ENCODE results near the gene ZNF664.

Gene ZNF664

DNA sequence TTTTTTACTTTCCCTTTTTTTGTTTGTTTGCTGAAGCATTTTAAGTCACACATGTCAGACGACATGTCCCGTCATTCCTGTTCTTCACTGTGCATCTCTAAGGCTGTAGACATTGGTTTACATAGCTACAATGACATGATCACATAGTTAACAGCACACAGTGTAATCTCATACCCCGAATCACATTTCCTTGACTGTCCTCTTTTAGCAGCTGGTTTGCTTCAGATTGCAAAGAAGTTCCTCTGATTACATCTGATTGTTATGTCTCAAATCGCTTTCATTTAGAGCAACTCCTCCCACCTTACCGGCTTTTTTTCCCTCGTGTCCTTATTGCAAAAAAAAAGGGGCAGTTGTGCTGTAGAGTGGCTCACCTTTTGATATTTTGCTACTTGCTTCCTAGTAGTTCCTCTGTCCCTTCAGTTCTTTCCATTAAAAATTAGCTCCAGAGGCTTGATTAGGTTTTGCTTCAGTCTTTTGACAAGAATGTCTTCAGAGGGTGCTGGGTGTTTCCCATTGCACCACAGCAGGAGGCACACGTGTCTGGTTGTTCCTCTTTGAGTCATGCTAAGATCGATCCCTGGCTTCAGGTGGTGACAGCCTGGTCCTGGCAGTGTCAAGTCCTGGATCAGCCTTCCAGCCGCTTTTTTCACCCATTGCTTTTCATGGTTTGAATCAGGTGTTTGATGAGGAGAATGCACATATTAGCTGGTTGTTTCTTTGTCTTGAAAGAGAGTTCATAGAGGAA is 35.0 kb downstream of the ZNF664 start:
- H3K27ac ChIP-seq (ENCODE audit: low read length), result no peak overlapping the region
- H3K36me3 ChIP-seq (replicated peaks; ENCODE audit: low read depth, low read length), result peaks cover 23% of the 10 kb centered on the region

DNA sequence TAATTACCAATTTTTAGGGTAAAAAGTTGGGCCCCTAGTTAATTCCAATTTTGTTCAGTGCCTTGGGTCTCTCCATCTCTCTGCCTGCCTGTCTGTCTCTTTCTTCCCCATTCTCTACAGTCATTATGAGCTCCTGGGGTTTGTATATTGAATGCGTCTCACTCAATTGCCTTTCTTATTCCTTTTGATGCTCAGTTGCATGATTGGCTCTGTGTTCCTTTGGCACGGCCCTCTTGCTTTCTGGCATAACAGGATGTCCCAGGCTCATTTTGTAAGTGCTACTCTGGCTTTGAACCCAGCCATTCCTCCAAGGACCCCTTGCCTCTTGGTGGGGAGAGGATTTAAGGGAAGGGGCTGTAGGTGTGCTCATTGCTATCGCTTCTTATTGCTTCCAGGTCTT is 35.6 kb downstream of the ZNF664 start:
- Histone ChIP-seq H3K36me3 (replicated peaks; ENCODE audit: low read depth, low read length) (peaks cover 29% of the 10 kb centered on the region), H3K4me1 (ENCODE audit: low read length) (peaks cover 37% of the 10 kb centered on the region), H3K4me2 (ENCODE audit: low read length) (peak overlapping the region; percentile 42; the same call in 1 of the 2 replicates), H3K79me2 (ENCODE audit: low read length) (peaks cover 5% of the 10 kb centered on the region; the same call in 1 of the 2 replicates), H3K27ac (ENCODE audit: low read length) (no peak overlapping the region), H3K27me3 (ENCODE audit: low read depth, low read length) (no peaks in the 10 kb centered on the region), H3K9me3 (ENCODE audit: insufficient read depth, low read length) (no peaks in the 10 kb centered on the region), H3K9ac (ENCODE audit: low read length) (no peak overlapping the region), H4K20me1 (ENCODE audit: insufficient read depth, low read length) (peaks cover 7% of the 10 kb centered on the region; the same call in 1 of the 2 replicates), H3K4me3 (ENCODE audit: low read length) (no peak overlapping the region), H2AFZ (ENCODE audit: low read depth, low read length) (no peak overlapping the region)
- TF ChIP-seq, protein P1, sequence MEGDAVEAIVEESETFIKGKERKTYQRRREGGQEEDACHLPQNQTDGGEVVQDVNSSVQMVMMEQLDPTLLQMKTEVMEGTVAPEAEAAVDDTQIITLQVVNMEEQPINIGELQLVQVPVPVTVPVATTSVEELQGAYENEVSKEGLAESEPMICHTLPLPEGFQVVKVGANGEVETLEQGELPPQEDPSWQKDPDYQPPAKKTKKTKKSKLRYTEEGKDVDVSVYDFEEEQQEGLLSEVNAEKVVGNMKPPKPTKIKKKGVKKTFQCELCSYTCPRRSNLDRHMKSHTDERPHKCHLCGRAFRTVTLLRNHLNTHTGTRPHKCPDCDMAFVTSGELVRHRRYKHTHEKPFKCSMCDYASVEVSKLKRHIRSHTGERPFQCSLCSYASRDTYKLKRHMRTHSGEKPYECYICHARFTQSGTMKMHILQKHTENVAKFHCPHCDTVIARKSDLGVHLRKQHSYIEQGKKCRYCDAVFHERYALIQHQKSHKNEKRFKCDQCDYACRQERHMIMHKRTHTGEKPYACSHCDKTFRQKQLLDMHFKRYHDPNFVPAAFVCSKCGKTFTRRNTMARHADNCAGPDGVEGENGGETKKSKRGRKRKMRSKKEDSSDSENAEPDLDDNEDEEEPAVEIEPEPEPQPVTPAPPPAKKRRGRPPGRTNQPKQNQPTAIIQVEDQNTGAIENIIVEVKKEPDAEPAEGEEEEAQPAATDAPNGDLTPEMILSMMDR (IDR thresholded peaks at IDR 0.05; ENCODE audit: low read depth, low read length), result no peak
- TF ChIP-seq EZH2phosphoT487 (IDR thresholded peaks at IDR 0.05; ENCODE audit: low read depth), result no peak

More for the DNA sequence above, 35.0 kb downstream of the ZNF664 start:
- peaks cover 5% of the 10 kb centered on the region; the same call in 1 of the 2 replicates for H3K79me2 ChIP-seq (ENCODE audit: low read length)
- H3K27me3 ChIP-seq (ENCODE audit: low read depth, low read length), result no peaks in the 10 kb centered on the region
- peaks cover 7% of the 10 kb centered on the region; the same call in 1 of the 2 replicates for H4K20me1 ChIP-seq (ENCODE audit: insufficient read depth, low read length)
- TF ChIP-seq, protein P1 (IDR thresholded peaks at IDR 0.05; ENCODE audit: low read depth, low read length), result peak; percentile 5; the same call in 1 of the 2 replicates
- no peak for TF ChIP-seq EZH2phosphoT487 (IDR thresholded peaks at IDR 0.05; ENCODE audit: low read depth)
- H3K4me3 ChIP-seq (ENCODE audit: low read length), result no peak overlapping the region
- no peaks in the 10 kb centered on the region for H3K9me3 ChIP-seq (ENCODE audit: insufficient read depth, low read length)
- no peak overlapping the region for H2AFZ ChIP-seq (ENCODE audit: low read depth, low read length)
- peaks cover 33% of the 10 kb centered on the region for H3K4me1 ChIP-seq (ENCODE audit: low read length)
- no peak overlapping the region for H3K9ac ChIP-seq (ENCODE audit: low read length)
- H3K4me2 ChIP-seq (ENCODE audit: low read length), result peak overlapping the region; percentile 42

DNA sequence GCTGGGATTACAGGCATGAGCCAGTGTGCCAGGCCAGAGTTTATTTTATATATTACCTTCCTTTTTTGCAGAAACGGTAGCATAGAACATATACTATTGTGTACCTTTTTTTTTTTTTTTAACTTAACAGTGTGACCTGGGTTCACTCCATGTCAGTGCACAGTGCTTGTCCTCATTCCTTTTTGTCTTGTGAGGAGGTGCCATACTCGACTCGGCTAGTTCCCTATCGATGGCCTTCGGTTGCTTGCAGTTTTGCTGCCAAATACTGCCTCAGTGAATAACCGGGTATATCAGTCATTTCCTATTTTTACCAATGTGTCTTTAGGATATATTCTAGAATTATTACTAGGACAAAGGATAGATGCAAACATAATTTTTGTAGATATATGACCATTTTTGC is 36.8 kb downstream of the ZNF664 start:
- no peak overlapping the region for H2AFZ ChIP-seq (ENCODE audit: low read depth, low read length)
- no peaks in the 10 kb centered on the region for H3K9me3 ChIP-seq (ENCODE audit: insufficient read depth, low read length)
- no peak overlapping the region for H3K9ac ChIP-seq (ENCODE audit: low read length)
- peaks cover 49% of the 10 kb centered on the region for H3K4me1 ChIP-seq (ENCODE audit: low read length)
- TF ChIP-seq, protein P1 (IDR thresholded peaks at IDR 0.05; ENCODE audit: low read depth, low read length), result no peak
- TF ChIP-seq EZH2phosphoT487 (IDR thresholded peaks at IDR 0.05; ENCODE audit: low read depth), result no peak
- no peaks in the 10 kb centered on the region for H3K27me3 ChIP-seq (ENCODE audit: low read depth, low read length)
- no peak overlapping the region for H3K27ac ChIP-seq (ENCODE audit: low read length)
- peaks cover 5% of the 10 kb centered on the region; the same call in 1 of the 2 replicates for H3K79me2 ChIP-seq (ENCODE audit: low read length)
- no peak overlapping the region for H3K4me3 ChIP-seq (ENCODE audit: low read length)
- peaks cover 7% of the 10 kb centered on the region; the same call in 1 of the 2 replicates for H4K20me1 ChIP-seq (ENCODE audit: insufficient read depth, low read length)
- H3K4me2 ChIP-seq (ENCODE audit: low read length), result no peak overlapping the region
- H3K36me3 ChIP-seq (replicated peaks; ENCODE audit: low read depth, low read length), result peaks cover 38% of the 10 kb centered on the region

DNA sequence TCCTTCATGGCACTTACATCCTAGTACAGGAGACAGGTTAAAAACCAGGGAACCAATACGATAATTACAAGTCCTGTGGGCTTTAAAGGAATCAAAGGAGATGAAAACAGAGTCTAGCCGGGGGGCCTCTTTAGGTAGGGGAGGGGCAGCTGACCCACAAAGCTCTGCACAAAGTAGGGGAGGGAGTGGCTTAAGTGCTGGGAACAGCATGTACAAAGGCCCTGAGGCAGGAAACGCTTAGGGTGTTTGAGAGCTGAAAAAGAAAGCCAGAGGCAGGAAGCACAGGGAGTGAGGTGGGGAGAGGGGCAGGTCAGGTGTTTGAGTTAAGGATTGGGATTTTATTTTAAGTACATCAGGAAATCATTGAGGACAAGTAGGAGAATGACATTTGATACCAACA is 37.7 kb downstream of the ZNF664 start:
- Histone ChIP-seq H3K27ac (ENCODE audit: low read length) (no peak overlapping the region), H3K27me3 (ENCODE audit: low read depth, low read length) (no peaks in the 10 kb centered on the region), H4K20me1 (ENCODE audit: insufficient read depth, low read length) (peaks cover 7% of the 10 kb centered on the region; the same call in 1 of the 2 replicates), H3K4me1 (ENCODE audit: low read length) (peaks cover 48% of the 10 kb centered on the region), H2AFZ (ENCODE audit: low read depth, low read length) (no peak overlapping the region), H3K9me3 (ENCODE audit: insufficient read depth, low read length) (no peaks in the 10 kb centered on the region), H3K9ac (ENCODE audit: low read length) (no peak overlapping the region), H3K4me3 (ENCODE audit: low read length) (no peak overlapping the region), H3K4me2 (ENCODE audit: low read length) (no peak overlapping the region), H3K36me3 (replicated peaks; ENCODE audit: low read depth, low read length) (peaks cover 42% of the 10 kb centered on the region), H3K79me2 (ENCODE audit: low read length) (peaks cover 5% of the 10 kb centered on the region; the same call in 1 of the 2 replicates)
- TF ChIP-seq, protein P1 (IDR thresholded peaks at IDR 0.05; ENCODE audit: low read depth, low read length), result no peak
- TF ChIP-seq EZH2phosphoT487 (IDR thresholded peaks at IDR 0.05; ENCODE audit: low read depth), result no peak
